HEK293 (cell line): ENCODE measurements around the gene OLFM1.

Experiments
- CTCF ChIA-PET: fragments of 350-600 bp; formaldehyde crosslinking; extraction: SDS; loops from one replicate; lab custom pipeline; 2021; ENCODE audit warnings: antibody characterized with exemption; lab: Yijun Ruan, JAX
- POLR2A ChIA-PET: fragments of 300-600 bp; formaldehyde crosslinking; extraction: SDS; loops from one replicate; lab custom pipeline; 2020; ENCODE audit warnings: antibody characterized with exemption, inconsistent platforms; lab: Yijun Ruan, JAX
- H3K27ac ChIP-seq: fragments of 200-500 bp; sonication (Bioruptor generic); 2 replicates; pipeline ENCODE4 v1.5.1; 2014; ENCODE audit warnings: low read depth, low read length, control low read depth, inconsistent platforms; ENCODE audit errors: extremely low read depth
- H3K36me3 ChIP-seq, 2 experiments: fragments of 200-500 bp in 1 of 2; sonication (Bioruptor generic) in 1 of 2; 1 replicate in 1 of 2; 2 replicates in 1 of 2; pipeline ENCODE4 v1.5.1; 2014 to 2017; ENCODE audit warnings: inconsistent platforms in 2 of 2, low read length in 2 of 2; ENCODE audit not compliant: control insufficient read depth in 2 of 2, insufficient read depth in 1 of 2
- H3K4me1 ChIP-seq: fragments of 200-500 bp; sonication (Bioruptor generic); 2 replicates; pipeline ENCODE4 v1.5.1; 2014; ENCODE audit warnings: mild to moderate bottlenecking, low read length, inconsistent platforms; ENCODE audit not compliant: control insufficient read depth, insufficient read depth
- H3K4me3 ChIP-seq: 2 replicates; pipeline ENCODE4 v1.5.1; 2011; ENCODE audit warnings: low read depth, mild to moderate bottlenecking, control low read depth, low read length, moderate library complexity
- H3K9me3 ChIP-seq: fragments of 200-500 bp; sonication (Bioruptor generic); 2 replicates; pipeline ENCODE4 v1.5.1; 2014; ENCODE audit warnings: low read depth, low read length, inconsistent platforms; ENCODE audit not compliant: control insufficient read depth, insufficient read depth
- BCL11B ChIP-seq: fragments of 450-650 bp; formaldehyde crosslinking; IDR thresholded peaks from 2 replicates; pipeline ENCODE4 v1.5.1; 2016; ENCODE audit warnings: low read depth, missing biosample characterization, missing genetic modification characterization
- MYNN ChIP-seq: fragments of 450-650 bp; formaldehyde crosslinking; IDR thresholded peaks from 2 replicates; pipeline ENCODE4 v1.5.1; 2016; ENCODE audit warnings: missing biosample characterization, missing genetic modification characterization, borderline replicate concordance
- TSHZ1 ChIP-seq: fragments of 450-650 bp; formaldehyde crosslinking; IDR thresholded peaks from 2 replicates; pipeline ENCODE4 v1.5.1; 2016; ENCODE audit warnings: missing biosample characterization, missing genetic modification characterization, borderline replicate concordance
- ZBTB7A ChIP-seq: fragments of 450-650 bp; formaldehyde crosslinking; IDR thresholded peaks from 2 replicates; pipeline ENCODE4 v1.5.1; 2016; ENCODE audit warnings: low read depth, missing biosample characterization, missing genetic modification characterization
- ZEB2 ChIP-seq: fragments of 450-650 bp; formaldehyde crosslinking; IDR thresholded peaks from 2 replicates; pipeline ENCODE4 v1.5.1; 2016; ENCODE audit warnings: missing biosample characterization, missing genetic modification characterization
- ZFHX2 ChIP-seq: fragments of 450-650 bp; formaldehyde crosslinking; conservative IDR thresholded peaks from 2 replicates; pipeline ENCODE4 v1.5.1; 2016; ENCODE audit warnings: missing biosample characterization, missing genetic modification characterization
- ZFP37 ChIP-seq: fragments of 450-650 bp; formaldehyde crosslinking; IDR thresholded peaks from 2 replicates; pipeline ENCODE4 v1.5.1; 2016; ENCODE audit warnings: missing biosample characterization, missing genetic modification characterization
- ZNF10 ChIP-seq: fragments of 450-650 bp; formaldehyde crosslinking; IDR thresholded peaks from 2 replicates; pipeline ENCODE4 v1.5.1; 2017; ENCODE audit warnings: missing biosample characterization, missing genetic modification characterization
- ZNF138 ChIP-seq: fragments of 450-650 bp; formaldehyde crosslinking; IDR thresholded peaks from 2 replicates; pipeline ENCODE4 v1.5.1; 2016; ENCODE audit warnings: missing biosample characterization, missing genetic modification characterization, borderline replicate concordance
- ZNF221 ChIP-seq: fragments of 450-650 bp; formaldehyde crosslinking; IDR thresholded peaks from 2 replicates; pipeline ENCODE4 v1.5.1; 2017; ENCODE audit warnings: missing biosample characterization, missing genetic modification characterization, borderline replicate concordance
- ZNF280C ChIP-seq: fragments of 450-650 bp; formaldehyde crosslinking; IDR thresholded peaks from 2 replicates; pipeline ENCODE4 v1.5.1; 2016; ENCODE audit warnings: missing biosample characterization, missing genetic modification characterization
- ZNF324 ChIP-seq: fragments of 450-650 bp; formaldehyde crosslinking; IDR thresholded peaks from 2 replicates; pipeline ENCODE4 v1.5.1; 2016; ENCODE audit warnings: missing biosample characterization, missing genetic modification characterization
- ZNF404 ChIP-seq: fragments of 450-650 bp; formaldehyde crosslinking; IDR thresholded peaks from 2 replicates; pipeline ENCODE4 v1.5.1; 2017; ENCODE audit warnings: missing biosample characterization, missing genetic modification characterization
- ZNF555 ChIP-seq: fragments of 450-650 bp; formaldehyde crosslinking; conservative IDR thresholded peaks from 2 replicates; pipeline ENCODE4 v1.5.1; 2017; ENCODE audit warnings: missing biosample characterization, mild to moderate bottlenecking, missing genetic modification characterization, inconsistent platforms
- ZNF561 ChIP-seq: fragments of 450-650 bp; IDR thresholded peaks from 2 replicates; pipeline ENCODE4 v1.5.1; 2018; ENCODE audit warnings: missing biosample characterization, missing genetic modification characterization, borderline replicate concordance
- ZNF768 ChIP-seq: fragments of 450-650 bp; formaldehyde crosslinking; IDR thresholded peaks from 2 replicates; pipeline ENCODE4 v1.5.1; 2018; ENCODE audit warnings: missing biosample characterization, mild to moderate bottlenecking, missing genetic modification characterization
- ZNF777 ChIP-seq: fragments of 450-650 bp; formaldehyde crosslinking; IDR thresholded peaks from 2 replicates; pipeline ENCODE4 v1.5.1; 2017; ENCODE audit warnings: missing biosample characterization, missing genetic modification characterization, borderline replicate concordance
- TF ChIP-seq, protein P1 (sequence below): fragments of 450-650 bp; formaldehyde crosslinking; IDR thresholded peaks from 2 replicates; pipeline ENCODE4 v1.5.1; 2017; ENCODE audit warnings: missing biosample characterization, missing genetic modification characterization
- TF ChIP-seq, protein P2 (sequence below): fragments of 450-650 bp; formaldehyde crosslinking; IDR thresholded peaks from 2 replicates; pipeline ENCODE4 v1.5.1; 2016; ENCODE audit warnings: missing biosample characterization, missing genetic modification characterization

Gene OLFM1

GRCh38 chr9:135076143-135076875, 11.2 kb upstream of the OLFM1 start:
- Histone ChIP-seq H3K27ac (no peak overlapping the region), H3K4me1 (no peaks in the 10 kb centered on the region), H3K36me3 (no peaks in the 10 kb centered on the region), H3K4me3 (no peak overlapping the region), H3K9me3 (no peaks in the 10 kb centered on the region)
- CTCF ChIA-PET, result no interaction called here
- TF ChIP-seq ZBTB7A (tag by site-specific recombination) (no peak), ZNF10 (tag by site-specific recombination) (no peak), TSHZ1 (tag by site-specific recombination) (no peak), ZNF280C (tag by site-specific recombination) (no peak), ZNF221 (no peak), ZEB2 (tag by site-specific recombination) (no peak), ZNF324 (tag by site-specific recombination) (no peak), BCL11B (tag by site-specific recombination) (no peak), ZNF561 (tag by site-specific recombination) (no peak), ZNF404 (tag by site-specific recombination) (no peak), ZNF138 (tag by site-specific recombination) (no peak), ZFHX2 (no peak), ZNF768 (tag by site-specific recombination) (no peak), ZNF555 (tag by site-specific recombination) (no peak), MYNN (tag by site-specific recombination) (no peak), ZNF777 (tag by site-specific recombination) (no peak), ZFP37 (tag by site-specific recombination) (no peak)
- TF ChIP-seq, protein P1, sequence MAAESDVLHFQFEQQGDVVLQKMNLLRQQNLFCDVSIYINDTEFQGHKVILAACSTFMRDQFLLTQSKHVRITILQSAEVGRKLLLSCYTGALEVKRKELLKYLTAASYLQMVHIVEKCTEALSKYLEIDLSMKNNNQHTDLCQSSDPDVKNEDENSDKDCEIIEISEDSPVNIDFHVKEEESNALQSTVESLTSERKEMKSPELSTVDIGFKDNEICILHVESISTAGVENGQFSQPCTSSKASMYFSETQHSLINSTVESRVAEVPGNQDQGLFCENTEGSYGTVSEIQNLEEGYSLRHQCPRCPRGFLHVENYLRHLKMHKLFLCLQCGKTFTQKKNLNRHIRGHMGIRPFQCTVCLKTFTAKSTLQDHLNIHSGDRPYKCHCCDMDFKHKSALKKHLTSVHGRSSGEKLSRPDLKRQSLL (tag by site-specific recombination), result no peak
- TF ChIP-seq, protein P2, sequence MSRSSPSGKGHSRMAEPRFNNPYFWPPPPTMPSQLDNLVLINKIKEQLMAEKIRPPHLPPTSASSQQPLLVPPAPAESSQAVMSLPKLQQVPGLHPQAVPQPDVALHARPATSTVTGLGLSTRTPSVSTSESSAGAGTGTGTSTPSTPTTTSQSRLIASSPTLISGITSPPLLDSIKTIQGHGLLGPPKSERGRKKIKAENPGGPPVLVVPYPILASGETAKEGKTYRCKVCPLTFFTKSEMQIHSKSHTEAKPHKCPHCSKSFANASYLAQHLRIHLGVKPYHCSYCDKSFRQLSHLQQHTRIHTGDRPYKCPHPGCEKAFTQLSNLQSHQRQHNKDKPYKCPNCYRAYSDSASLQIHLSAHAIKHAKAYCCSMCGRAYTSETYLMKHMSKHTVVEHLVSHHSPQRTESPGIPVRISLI, result no peak
- POLR2A ChIA-PET, result interaction anchor here (0.6 kb wide), 1 partner anchor 784 kb away, joined by 10 read pairs; no protein-coding TSS in a partner anchor
